Kidney (tissue), 14 donors: ENCODE data around the gene PAK6. TPM values are rescaled to one million over a fixed set of nuclear protein-coding genes. Genes with fewer than 3 reads are reported as not detected.

Source experiments
- DNase-seq, 5 donors: peaks; one replicate each; pipeline ENCODE4 v3.0.0-alpha.2; 2013 to 2020
- FAIRE-seq: peaks from 2 replicates; lab custom pipeline; 2012; peaks lifted over from hg19 to GRCh38; lab: Jason Lieb, UNC
- H3K27ac ChIP-seq, 2 donors: one replicate each; pipeline ENCODE4 v1.7.0; 2013; ENCODE audit warnings: low read depth in 2 of 2, low read length in 2 of 2, inconsistent platforms in 1 of 2
- H3K27me3 ChIP-seq: one replicate; pipeline ENCODE4 v1.7.1; 2013; ENCODE audit warnings: low read length, inconsistent platforms; ENCODE audit not compliant: control insufficient read depth, insufficient read depth
- H3K36me3 ChIP-seq, 3 donors: one replicate each; pipeline versions ENCODE4 v1.7.0 to v1.7.1; 2013; ENCODE audit warnings: low read length in 3 of 3, control low read depth in 1 of 3, inconsistent platforms in 1 of 3; ENCODE audit not compliant: insufficient read depth in 3 of 3, control insufficient read depth in 2 of 3
- H3K4me1 ChIP-seq, 3 donors: one replicate each; pipeline versions ENCODE4 v1.7.0 to v1.7.1; 2013; ENCODE audit warnings: low read length in 3 of 3, inconsistent platforms in 1 of 3, low read depth in 1 of 3; ENCODE audit not compliant: control insufficient read depth in 2 of 3, insufficient read depth in 2 of 3
- H3K4me3 ChIP-seq, 3 donors: one replicate each; pipeline versions ENCODE4 v1.7.0 to v1.8.1; 2013; ENCODE audit warnings: low read length in 3 of 3, control low read depth in 1 of 3, inconsistent platforms in 1 of 3
- H3K9ac ChIP-seq, 3 donors: one replicate each; pipeline versions ENCODE4 v1.7.0 to v1.7.1; 2013; ENCODE audit warnings: low read length in 3 of 3, control low read depth in 1 of 3, inconsistent platforms in 1 of 3
- H3K9me3 ChIP-seq, 3 donors: one replicate each; pipeline versions ENCODE4 v1.7.0 to v1.7.1; 2013; ENCODE audit warnings: low read length in 3 of 3, control low read depth in 1 of 3, inconsistent platforms in 1 of 3; ENCODE audit not compliant: control insufficient read depth in 2 of 3, insufficient read depth in 1 of 3
- CTCF ChIP-seq: IDR thresholded peaks from 3 replicates; pipeline ENCODE4 v1.5.1; 2012; ENCODE audit warnings: mild to moderate bottlenecking, moderate library complexity, borderline replicate concordance; ENCODE audit not compliant: insufficient read depth; ENCODE audit errors: extremely low read depth
- intact Hi-C: fragments of 100-400 bp; cut with DNase I; formaldehyde crosslinking; loops from one replicate; pipeline ENCODE4 v1.11.1; 2022
- polyA plus RNA-seq: library from polyadenylated mRNA; stranded (reverse); fragments of 350-450 nt; fragmentation: Illumina TruSeq; extraction: RNeasy Lipid Tissue Mini Kit (QIAGEN cat#74804); gene quantifications from one replicate; pipeline ENCODE4 v1.2.3, GENCODE V29; 2014; ENCODE audit warnings: low read depth, low replicate concordance; ENCODE audit not compliant: insufficient read depth
- total RNA-seq: library from RNA; stranded (reverse); fragmentation: NEBNext Ultra II Directional; extraction: Animal tissue kit (Norgen Biotek cat#: 25700); gene quantifications from one replicate; pipeline ENCODE4 v1.2.1, GENCODE V29; 2021
- donor health status: control.
- donor health status: control.
- donor health status: control.
- donor health status: control.
- donor health status: control.
- donor health status: DM: yes; HTN: yes; CAD: no.
- donor health status: Normal renal cell carcinoma (clear cell type).

PAK6 gene
- total and polyA plus RNA-seq, 2 donors from 2014 or later: 8.1 to 11.9 TPM

GRCh38 chr15:40272485-40273056, 33.7 kb downstream of the PAK6 start:
- Histone ChIP-seq H3K9ac (no peak overlapping the region), H3K27me3 (no peaks in the 10 kb centered on the region), H3K4me3 (no peak overlapping the region), H3K27ac (no peak overlapping the region), H3K4me1 (no peaks in the 10 kb centered on the region), H3K36me3 (no peaks in the 10 kb centered on the region), H3K9me3 (no peaks in the 10 kb centered on the region)
- intact Hi-C loops: loop anchor here (5.0 to 10.0 kb wide), 3 partner anchors 55 to 230 kb away; no protein-coding TSS in a partner anchor
- peak; percentile 24 for TF ChIP-seq CTCF
- FAIRE-seq (no peak), DNase-seq (peak in 1 of 5 donors; percentile 74)

DNA sequence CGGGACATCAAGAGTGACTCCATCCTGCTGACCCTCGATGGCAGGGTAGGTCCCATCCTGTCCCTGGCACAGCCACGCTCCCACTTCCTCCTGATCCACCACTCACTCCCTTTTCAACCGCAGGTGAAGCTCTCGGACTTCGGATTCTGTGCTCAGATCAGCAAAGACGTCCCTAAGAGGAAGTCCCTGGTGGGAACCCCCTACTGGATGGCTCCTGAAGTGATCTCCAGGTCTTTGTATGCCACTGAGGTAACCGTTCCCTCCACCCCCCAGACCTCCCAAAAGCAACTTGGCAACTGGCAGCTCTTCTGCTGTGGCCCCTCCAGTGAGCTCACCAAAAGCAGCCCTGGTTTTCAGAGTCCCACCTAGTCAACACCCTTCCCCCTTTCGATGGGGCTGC, 34.6 kb downstream of the PAK6 start:
- no peak for TF ChIP-seq CTCF
- no peaks in the 10 kb centered on the region for H3K9me3 ChIP-seq
- H3K36me3 ChIP-seq: no peaks in the 10 kb centered on the region
- no peaks in the 10 kb centered on the region for H3K4me1 ChIP-seq
- intact Hi-C loops: loop anchor here (5.0 to 10.0 kb wide), 3 partner anchors 56 to 231 kb away; no protein-coding TSS in a partner anchor
- H3K27me3 ChIP-seq: no peaks in the 10 kb centered on the region
- no peak overlapping the region for H3K4me3 ChIP-seq
- no peak overlapping the region for H3K27ac ChIP-seq
- no peak overlapping the region for H3K9ac ChIP-seq
- DNase-seq: no peak
- no peak for FAIRE-seq

- FAIRE-seq: no peak
- Histone ChIP-seq H3K36me3 (no peaks in the 10 kb centered on the region), H3K27ac (no peak overlapping the region), H3K9ac (peak overlapping the region in 1 of 3 donors; percentile 29), H3K4me1 (peaks cover 0 to 2% (median 0%) of the 10 kb centered on the region in 3 donors), H3K27me3 (peaks cover 2% of the 10 kb centered on the region), H3K4me3 (no peak overlapping the region), H3K9me3 (no peaks in the 10 kb centered on the region)
- TF ChIP-seq CTCF: peak; percentile 100
- intact Hi-C loops: loop anchor here (5.0 to 10.0 kb wide), 3 partner anchors 57 to 232 kb away; no protein-coding TSS in a partner anchor
- DNase-seq: peak; percentile 79 to 88 (median 82)
These were observed 35.7 kb downstream of the PAK6 start for GRCh38 chr15:40274350-40275274.
